GM19099 (cell line): ENCODE results near the gene SLC22A4.

Experiments used
- POLR2A ChIP-seq: IDR thresholded peaks from 3 replicates; pipeline ENCODE4 v1.6.1; 2011; ENCODE audit warnings: low read depth; ENCODE audit not compliant: insufficient read length; ENCODE audit errors: extremely low read depth

Gene SLC22A4

GRCh38 chr5:132269635-132270334 is 24.4 kb upstream of the SLC22A4 start:
- TF ChIP-seq POLR2A: no peak

GRCh38 chr5:132270335-132270665 is 23.9 kb upstream of the SLC22A4 start:
- TF ChIP-seq POLR2A: no peak

- no peak for TF ChIP-seq POLR2A
Observed at GRCh38 chr5:132270706-132271105, 23.5 kb upstream of the SLC22A4 start.

- no peak for TF ChIP-seq POLR2A
Observed at GRCh38 chr5:132271251-132272246, 22.6 kb upstream of the SLC22A4 start.

GRCh38 chr5:132272311-132273210 is 21.6 kb upstream of the SLC22A4 start:
- TF ChIP-seq POLR2A: no peak

- no peak for TF ChIP-seq POLR2A
Observed at GRCh38 chr5:132273631-132274030, 20.6 kb upstream of the SLC22A4 start.

DNA sequence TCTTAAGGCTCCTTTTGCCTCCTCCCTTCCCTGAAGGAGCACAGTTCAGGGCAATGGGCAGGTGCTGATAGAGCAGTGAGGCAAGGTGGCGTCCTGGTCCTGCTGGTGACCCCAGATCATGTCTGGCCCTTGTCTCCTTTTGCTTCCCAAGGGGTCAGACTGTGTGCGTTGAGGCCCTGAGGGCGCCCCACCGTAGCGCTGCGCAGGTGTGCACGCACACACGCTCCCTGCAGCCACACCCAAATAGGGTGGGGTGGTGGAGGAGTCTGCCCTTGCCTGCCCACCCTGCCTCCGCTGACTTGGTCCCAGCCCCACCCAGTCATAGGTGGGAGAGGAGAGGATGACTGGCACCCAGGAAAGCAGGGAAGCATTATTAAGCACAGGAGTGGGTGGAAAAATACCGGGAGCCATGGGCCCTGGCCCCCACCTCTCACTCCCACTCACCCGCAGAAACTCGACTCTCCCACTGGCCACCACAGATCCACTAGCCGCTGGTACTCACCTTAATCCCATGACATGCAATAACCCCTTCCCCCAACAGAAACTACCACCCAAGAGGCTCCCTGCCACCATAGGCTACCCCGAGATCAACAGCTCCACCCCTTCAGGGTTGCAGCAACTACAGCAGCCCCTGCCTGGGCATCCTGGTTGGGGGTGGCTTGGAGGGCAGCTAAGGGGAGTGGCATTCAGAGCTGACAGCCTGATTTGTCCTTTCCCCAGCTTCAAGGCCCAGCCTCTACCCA is 20.0 kb upstream of the SLC22A4 start:
- TF ChIP-seq POLR2A: no peak

- TF ChIP-seq POLR2A: no peak
Observed at GRCh38 chr5:132275367-132276220, 18.6 kb upstream of the SLC22A4 start.

DNA sequence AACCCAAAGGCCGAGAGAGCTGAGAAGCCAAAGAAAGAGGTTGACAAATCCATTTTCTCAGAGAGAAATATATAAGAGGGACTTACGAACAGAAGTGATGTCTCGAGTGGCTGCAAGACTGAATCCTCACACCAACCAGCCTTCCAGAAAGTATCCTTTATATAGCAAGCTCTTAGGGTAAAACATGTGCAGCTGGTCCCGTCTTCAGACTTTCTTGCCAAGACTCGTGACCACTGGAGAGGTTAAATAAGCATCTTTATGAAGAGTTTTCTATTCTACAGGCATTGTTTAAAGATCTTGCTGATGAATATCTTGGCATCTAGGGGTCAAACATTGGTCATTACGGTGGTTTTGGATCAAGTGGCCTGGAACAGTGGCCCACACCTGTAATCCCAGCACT is 16.9 kb upstream of the SLC22A4 start:
- no peak for TF ChIP-seq POLR2A

DNA sequence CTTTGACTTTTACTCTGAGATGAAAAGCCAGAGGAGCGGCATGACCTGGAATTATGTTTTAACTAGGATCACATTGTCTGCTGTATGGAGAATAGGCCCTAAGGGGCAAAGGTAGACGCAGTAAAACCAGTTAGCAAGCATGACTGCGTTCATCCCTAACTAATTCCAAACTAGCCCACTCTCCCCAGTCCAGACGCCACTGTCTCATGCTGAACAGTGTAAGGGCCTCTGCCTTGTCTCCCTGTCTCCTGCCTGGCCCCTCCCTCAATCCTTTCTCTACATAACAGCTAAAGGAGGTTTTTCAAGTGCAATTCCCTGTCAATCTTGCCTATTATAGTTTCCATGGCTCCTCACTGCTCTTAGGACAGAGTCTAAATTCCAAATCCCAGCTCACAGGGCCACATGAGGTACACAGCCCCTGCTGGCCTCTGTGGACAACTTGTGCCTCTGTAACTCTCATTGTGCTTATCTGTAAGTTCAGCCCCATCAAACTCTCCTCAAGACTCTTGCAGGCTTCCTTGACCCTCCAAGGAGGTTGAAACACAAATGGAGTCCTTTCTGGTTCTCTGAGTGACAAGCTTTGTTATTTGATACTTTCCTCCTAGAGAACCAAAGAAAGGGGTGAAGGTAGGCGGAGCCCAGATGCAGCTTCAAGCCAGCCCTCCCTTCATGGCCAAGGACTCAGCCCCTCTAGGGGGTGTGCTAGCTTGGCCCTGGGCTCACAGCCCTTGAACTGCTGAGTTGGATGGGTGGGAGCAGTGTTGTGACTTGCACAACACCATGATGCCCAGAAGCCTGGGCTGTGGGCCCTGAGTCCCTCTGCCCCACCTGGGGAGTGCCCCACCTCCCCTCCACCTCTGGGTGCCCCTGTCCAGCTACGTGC is 16.0 kb upstream of the SLC22A4 start:
- no peak for TF ChIP-seq POLR2A

DNA sequence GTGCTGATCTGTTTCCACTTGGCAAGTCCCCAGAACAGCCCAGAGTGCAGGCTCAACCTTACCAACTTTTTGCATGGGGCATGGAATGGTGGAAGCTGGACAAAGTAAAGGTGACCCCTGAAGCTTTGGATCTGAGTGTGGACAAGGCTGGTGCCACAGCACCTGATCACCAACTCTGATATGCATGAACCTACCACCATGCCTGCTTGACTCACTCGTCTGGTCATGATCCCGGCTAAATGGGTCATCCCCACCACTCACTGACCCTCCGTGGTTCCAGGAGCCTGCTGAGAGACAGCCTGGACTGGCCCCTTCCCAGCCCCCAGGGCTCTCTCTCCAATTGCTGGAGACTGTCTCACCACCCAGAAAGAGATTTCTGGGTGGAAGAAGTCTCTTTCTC is 14.4 kb upstream of the SLC22A4 start:
- TF ChIP-seq POLR2A: no peak

DNA sequence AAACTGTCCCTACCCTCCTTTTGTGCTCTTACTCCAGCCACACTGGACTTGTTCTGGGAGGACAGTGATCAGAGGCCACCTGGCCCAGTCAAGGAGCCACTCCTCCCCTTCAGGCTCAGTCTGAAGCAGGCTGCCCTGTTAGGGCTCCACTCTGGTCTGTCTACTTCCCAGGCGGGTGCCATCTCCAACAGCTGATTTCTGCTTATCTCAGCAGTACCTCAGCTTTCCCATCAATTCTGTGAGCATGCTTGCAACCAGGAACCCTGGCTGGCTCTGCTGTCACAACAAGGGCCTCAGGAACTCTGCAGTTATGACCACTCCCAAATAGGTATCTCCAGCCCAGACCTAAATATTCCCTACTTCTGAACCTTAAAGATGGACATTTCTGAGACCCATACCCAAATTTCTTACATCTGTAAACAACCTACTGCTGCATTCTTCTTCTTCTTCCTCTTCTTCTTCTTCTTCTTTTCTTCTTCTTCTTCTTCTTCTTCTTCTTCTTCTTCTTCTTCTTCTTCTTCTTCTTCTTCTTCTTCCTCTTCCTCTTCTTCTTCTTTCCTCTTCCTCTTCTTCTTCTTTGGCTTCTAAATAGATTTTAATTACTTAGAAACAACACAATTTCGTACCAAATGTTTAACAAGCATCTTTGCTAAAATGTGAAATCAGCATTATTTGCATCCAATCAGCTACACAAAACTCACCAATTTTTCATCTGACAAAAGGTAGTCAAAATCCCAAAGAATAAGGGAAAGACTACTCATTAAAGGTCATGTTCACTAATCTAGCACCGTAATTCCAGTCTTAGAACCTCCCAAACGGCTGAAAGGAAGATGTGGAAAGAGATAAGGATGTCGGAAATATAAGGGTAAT is 13.6 kb upstream of the SLC22A4 start:
- TF ChIP-seq POLR2A: no peak
